Measurements from ENCODE around the gene TDP2. TPM values are rescaled to one million over a fixed set of nuclear protein-coding genes. Genes with fewer than 3 reads are reported as not detected.
A peak's percentile ranks its signal among the peaks of the same experiment; 100 is the strongest.
"Not testable (repeated sequence)": the region's sequence is repeated elsewhere in the genome, so short reads cannot be mapped to it uniquely, and the experiment has no call there.

The TDP2 gene
- total and polyA plus RNA-seq, 2 donors (not counting 1 experiment from before 2014, with no cell fraction given): 32.5 to 37.5 TPM

DNA sequence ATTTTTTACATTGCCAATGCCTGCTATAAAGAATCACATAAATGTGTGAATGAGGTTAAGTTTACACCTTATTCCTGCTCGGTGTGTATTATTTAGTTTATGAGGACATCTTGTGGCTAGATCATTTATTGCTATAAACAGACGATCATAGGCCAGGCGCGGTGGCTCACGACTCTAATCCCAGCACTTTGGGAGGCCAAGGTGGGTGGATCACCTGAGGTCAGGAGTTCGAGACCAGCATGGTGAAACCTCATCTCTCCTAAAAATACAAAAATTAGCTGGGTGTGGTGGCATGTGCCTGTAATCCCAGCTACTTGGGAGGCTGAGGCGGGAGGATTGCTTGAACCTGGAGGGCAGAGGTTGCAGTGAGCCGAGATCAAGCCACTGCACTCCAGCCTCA lies 28.9 kb upstream of the TDP2 start:
- TF ChIP-seq, protein P1, sequence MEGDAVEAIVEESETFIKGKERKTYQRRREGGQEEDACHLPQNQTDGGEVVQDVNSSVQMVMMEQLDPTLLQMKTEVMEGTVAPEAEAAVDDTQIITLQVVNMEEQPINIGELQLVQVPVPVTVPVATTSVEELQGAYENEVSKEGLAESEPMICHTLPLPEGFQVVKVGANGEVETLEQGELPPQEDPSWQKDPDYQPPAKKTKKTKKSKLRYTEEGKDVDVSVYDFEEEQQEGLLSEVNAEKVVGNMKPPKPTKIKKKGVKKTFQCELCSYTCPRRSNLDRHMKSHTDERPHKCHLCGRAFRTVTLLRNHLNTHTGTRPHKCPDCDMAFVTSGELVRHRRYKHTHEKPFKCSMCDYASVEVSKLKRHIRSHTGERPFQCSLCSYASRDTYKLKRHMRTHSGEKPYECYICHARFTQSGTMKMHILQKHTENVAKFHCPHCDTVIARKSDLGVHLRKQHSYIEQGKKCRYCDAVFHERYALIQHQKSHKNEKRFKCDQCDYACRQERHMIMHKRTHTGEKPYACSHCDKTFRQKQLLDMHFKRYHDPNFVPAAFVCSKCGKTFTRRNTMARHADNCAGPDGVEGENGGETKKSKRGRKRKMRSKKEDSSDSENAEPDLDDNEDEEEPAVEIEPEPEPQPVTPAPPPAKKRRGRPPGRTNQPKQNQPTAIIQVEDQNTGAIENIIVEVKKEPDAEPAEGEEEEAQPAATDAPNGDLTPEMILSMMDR (conservative IDR thresholded peaks at IDR 0.05 in 1 of 2, IDR thresholded peaks at IDR 0.05 in 1 of 2; ENCODE audit: low read depth in 1 of 2, low read length in 2 of 2): peak; percentile 24 to 30
- H3K9me3 ChIP-seq (ENCODE audit: control insufficient read depth, insufficient read depth, low read depth, low read length); H3K4me1 ChIP-seq (ENCODE audit: control insufficient read depth, extremely low read depth, insufficient read depth, low read length); H3K36me3 ChIP-seq (ENCODE audit: control insufficient read depth, insufficient read depth, low read length); H3K4me2 ChIP-seq (ENCODE audit: extremely low read depth, insufficient read depth, low read length); H4K20me1 ChIP-seq (ENCODE audit: control insufficient read depth, extremely low read depth, insufficient read depth, low read length); H3K27ac ChIP-seq (ENCODE audit: insufficient read depth, low read length); H3K4me3 ChIP-seq (replicated peaks in 1 of 4; ENCODE audit: control extremely low read depth in 1 of 4, insufficient read depth in 1 of 4, low read depth in 3 of 4, low read length in 4 of 4); H2AFZ ChIP-seq (ENCODE audit: low read length); H3K9ac ChIP-seq (ENCODE audit: insufficient read depth, low read length); H3K27me3 ChIP-seq (ENCODE audit: control insufficient read depth, insufficient read depth, low read length); H3K79me2 ChIP-seq (ENCODE audit: control insufficient read depth, insufficient read depth, low read length): not testable (repeated sequence)
- peak; percentile 16 to 46 for DNase-seq (ENCODE audit: low read depth in 2 of 2)

DNA sequence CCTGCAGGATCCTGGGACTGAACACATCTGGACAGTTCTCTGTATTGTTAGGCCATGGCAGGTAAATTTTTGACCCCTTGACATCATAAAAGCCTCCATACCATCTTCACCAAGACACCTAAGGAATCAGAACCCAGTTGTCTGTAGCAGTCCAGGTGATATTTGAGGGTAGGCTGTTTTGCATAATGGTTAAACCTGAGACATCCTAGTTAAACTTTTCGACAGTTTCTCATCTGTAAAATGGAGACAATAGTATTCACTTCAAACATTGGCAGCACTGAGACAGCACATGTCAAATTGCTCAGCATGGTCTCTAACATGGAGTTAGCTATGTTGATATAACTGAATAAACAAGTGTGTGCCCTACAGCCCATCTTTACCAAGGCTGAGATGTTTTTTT lies 27.5 kb upstream of the TDP2 start:
- Histone ChIP-seq H3K4me3 (replicated peaks in 1 of 4; ENCODE audit: control extremely low read depth in 1 of 4, insufficient read depth in 1 of 4, low read depth in 3 of 4, low read length in 4 of 4) (no peak overlapping the region), H3K36me3 (ENCODE audit: control insufficient read depth, insufficient read depth, low read length) (no peaks in the 10 kb centered on the region), H3K27me3 (ENCODE audit: control insufficient read depth, insufficient read depth, low read length) (no peaks in the 10 kb centered on the region), H3K27ac (ENCODE audit: insufficient read depth, low read length) (no peak overlapping the region), H3K4me1 (ENCODE audit: control insufficient read depth, extremely low read depth, insufficient read depth, low read length) (no peaks in the 10 kb centered on the region), H3K4me2 (ENCODE audit: extremely low read depth, insufficient read depth, low read length) (no peak overlapping the region), H2AFZ (ENCODE audit: low read length) (no peak overlapping the region), H3K79me2 (ENCODE audit: control insufficient read depth, insufficient read depth, low read length) (no peaks in the 10 kb centered on the region), H4K20me1 (ENCODE audit: control insufficient read depth, extremely low read depth, insufficient read depth, low read length) (no peaks in the 10 kb centered on the region), H3K9me3 (ENCODE audit: control insufficient read depth, insufficient read depth, low read depth, low read length) (no peaks in the 10 kb centered on the region), H3K9ac (ENCODE audit: insufficient read depth, low read length) (no peak overlapping the region)
- DNase-seq (ENCODE audit: low read depth in 2 of 2): no peak
- TF ChIP-seq EZH2 (IDR thresholded peaks at IDR 0.05; ENCODE audit: low read length, missing control alignments): no peak
- TF ChIP-seq, protein P1 (conservative IDR thresholded peaks at IDR 0.05 in 1 of 2, IDR thresholded peaks at IDR 0.05 in 1 of 2; ENCODE audit: low read depth in 1 of 2, low read length in 2 of 2): no peak

DNA sequence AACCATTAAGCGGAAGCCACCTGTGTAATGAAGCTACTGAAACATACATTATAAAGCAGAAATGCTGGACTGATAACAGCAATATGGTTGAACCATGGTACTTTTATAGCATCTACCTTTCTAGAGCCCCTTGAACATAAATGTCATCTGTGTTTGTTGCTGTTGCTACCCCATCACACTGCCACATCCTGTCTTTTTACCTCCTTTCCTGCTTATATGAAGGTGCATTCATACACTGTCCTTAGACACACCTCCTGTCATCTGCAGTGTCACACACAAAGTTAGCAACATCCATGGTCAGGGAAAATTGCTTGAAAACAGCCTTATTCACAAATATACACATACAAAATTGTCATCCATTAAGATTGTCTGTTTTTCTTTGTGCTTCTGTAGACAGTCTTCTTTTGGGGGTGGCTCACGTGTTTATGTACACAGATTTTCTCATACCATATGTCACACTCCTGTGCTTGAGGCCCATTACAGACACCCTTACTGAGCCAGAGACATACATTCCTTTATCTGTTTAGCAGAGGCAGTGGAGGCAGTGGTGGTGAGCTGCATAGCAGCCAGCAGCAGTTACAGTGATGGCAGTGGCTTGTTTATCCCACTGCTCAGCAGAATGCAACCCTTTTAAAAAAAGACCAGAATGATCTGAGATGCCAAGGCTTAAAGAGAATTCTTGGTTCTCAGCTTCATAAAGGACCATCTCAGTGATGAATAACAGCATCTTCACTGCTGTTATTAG lies 26.3 kb upstream of the TDP2 start:
- no peaks in the 10 kb centered on the region for H3K27me3 ChIP-seq (ENCODE audit: control insufficient read depth, insufficient read depth, low read length)
- H3K4me3 ChIP-seq (replicated peaks in 1 of 4; ENCODE audit: control extremely low read depth in 1 of 4, insufficient read depth in 1 of 4, low read depth in 3 of 4, low read length in 4 of 4): no peak overlapping the region
- no peak overlapping the region for H3K27ac ChIP-seq (ENCODE audit: insufficient read depth, low read length)
- TF ChIP-seq, protein P1 (conservative IDR thresholded peaks at IDR 0.05 in 1 of 2, IDR thresholded peaks at IDR 0.05 in 1 of 2; ENCODE audit: low read depth in 1 of 2, low read length in 2 of 2): no peak
- TF ChIP-seq EZH2 (IDR thresholded peaks at IDR 0.05; ENCODE audit: low read length, missing control alignments): no peak
- H2AFZ ChIP-seq (ENCODE audit: low read length): no peak overlapping the region
- no peaks in the 10 kb centered on the region for H3K79me2 ChIP-seq (ENCODE audit: control insufficient read depth, insufficient read depth, low read length)
- H3K36me3 ChIP-seq (ENCODE audit: control insufficient read depth, insufficient read depth, low read length): no peaks in the 10 kb centered on the region
- no peak overlapping the region for H3K4me2 ChIP-seq (ENCODE audit: extremely low read depth, insufficient read depth, low read length)
- H3K9ac ChIP-seq (ENCODE audit: insufficient read depth, low read length): no peak overlapping the region
- H3K4me1 ChIP-seq (ENCODE audit: control insufficient read depth, extremely low read depth, insufficient read depth, low read length): no peaks in the 10 kb centered on the region
- H3K9me3 ChIP-seq (ENCODE audit: control insufficient read depth, insufficient read depth, low read depth, low read length): no peaks in the 10 kb centered on the region
- DNase-seq (ENCODE audit: low read depth in 2 of 2): no peak
- H4K20me1 ChIP-seq (ENCODE audit: control insufficient read depth, extremely low read depth, insufficient read depth, low read length): no peaks in the 10 kb centered on the region

Data from fibroblast of lung (primary cell).